ENCODE data around the gene SLC43A2.

DNA sequence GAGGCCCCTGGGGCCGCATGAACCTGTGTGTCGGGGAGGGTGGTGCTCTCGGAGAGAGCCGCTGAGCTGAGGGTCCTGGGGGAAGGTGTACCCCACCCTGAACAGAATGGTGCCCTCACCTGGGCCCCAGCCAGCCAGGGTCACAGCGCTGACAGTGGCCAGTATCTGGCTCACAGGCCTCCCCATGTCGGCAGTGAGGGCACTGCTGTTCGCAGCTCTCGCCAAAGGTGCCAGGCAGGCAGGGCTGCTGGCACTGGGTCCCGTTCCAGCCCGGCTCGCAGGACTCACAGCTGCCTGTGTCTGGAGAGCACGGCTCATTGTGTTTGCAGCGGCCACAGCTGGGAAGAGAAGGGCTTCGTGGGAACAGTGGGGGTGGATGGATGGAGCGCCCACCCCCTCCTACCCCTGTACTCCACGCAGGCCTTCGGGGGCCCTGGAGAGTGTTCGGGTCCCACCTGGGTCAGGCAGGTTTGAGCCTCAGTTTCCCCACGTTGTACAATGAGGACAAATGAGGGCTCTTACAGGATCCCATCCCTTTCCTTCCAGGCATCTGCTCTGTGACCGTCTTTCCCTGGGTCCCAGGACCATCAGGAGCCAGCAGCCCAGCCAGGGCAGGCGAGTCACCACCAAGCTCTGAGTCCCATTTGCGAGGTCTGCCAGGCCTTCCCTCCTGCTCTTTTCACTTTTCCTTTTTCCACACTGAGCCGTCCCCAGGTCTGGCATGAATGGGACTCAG is 11.9 kb upstream of the SLC43A2 start:
- no peak for TF ChIP-seq POLR2A (IDR thresholded peaks at IDR 0.05)
- TF ChIP-seq POLR2AphosphoS5 (IDR thresholded peaks at IDR 0.05): no peak

All from sigmoid colon (tissue), 4 donors.